Endothelial cell of umbilical vein (primary cell): ENCODE measurements around the gene CRTAP. TPM values are rescaled to one million over a fixed set of nuclear protein-coding genes. Genes with fewer than 3 reads are reported as not detected.

Source experiments
- BruUV-seq: library from RNA; stranded (reverse); fragments of 400-500 nt; replicated peaks from 2 replicates; lab custom pipeline; 2021; lab: Mats Ljungman, UMichigan
- CTCF ChIA-PET: fragments of 300-600, 350-600 bp; sonication (Branson Sonifier 250); formaldehyde crosslinking; loops from one replicate; lab custom pipeline; 2021; ENCODE audit warnings: antibody characterized with exemption, inconsistent platforms; lab: Charles Lee
- POLR2A ChIA-PET: fragments of 300-600, 350-600 bp; sonication (Branson Sonifier 250); formaldehyde crosslinking; loops from one replicate; lab custom pipeline; 2021; ENCODE audit warnings: antibody characterized with exemption, inconsistent platforms; lab: Charles Lee
- DNase-seq: peaks from one replicate; pipeline ENCODE4 v3.0.0-alpha.2; 2011; ENCODE audit warnings: low read depth, low spot score
- FAIRE-seq: peaks from 2 replicates; lab custom pipeline; 2011; peaks lifted over from hg19 to GRCh38; lab: Jason Lieb, UNC
- H2AFZ ChIP-seq: 2 replicates; pipeline ENCODE4 v1.6.0; 2012; ENCODE audit warnings: low read depth, low read length, control low read depth, inconsistent platforms
- H3K27ac ChIP-seq: 2 replicates; pipeline ENCODE4 v1.5.1; 2011; ENCODE audit warnings: low read depth, mild to moderate bottlenecking, control low read depth, low read length, moderate library complexity; ENCODE audit not compliant: insufficient read depth
- H3K27me3 ChIP-seq, 2 experiments: 2 replicates each; pipeline versions ENCODE4 v1.6.0 to v1.6.1; 2011; ENCODE audit warnings: low read length in 2 of 2, mixed read lengths in 1 of 2; ENCODE audit not compliant: control insufficient read depth in 2 of 2, insufficient read depth in 2 of 2
- H3K36me3 ChIP-seq, 2 experiments: 2 replicates in 1 of 2; 3 replicates in 1 of 2; pipeline ENCODE4 v1.5.1; 2011; ENCODE audit warnings: low read length in 2 of 2, mild to moderate bottlenecking in 1 of 2, moderate library complexity in 1 of 2; ENCODE audit not compliant: control insufficient read depth in 2 of 2, insufficient read depth in 2 of 2; ENCODE audit errors: extremely low read depth in 1 of 2
- H3K4me1 ChIP-seq: 3 replicates; pipeline ENCODE4 v1.5.1; 2011; ENCODE audit warnings: mild to moderate bottlenecking, low read length; ENCODE audit not compliant: control insufficient read depth, insufficient read depth; ENCODE audit errors: extremely low read depth
- H3K4me2 ChIP-seq: 2 replicates; pipeline ENCODE4 v1.6.1; 2011; ENCODE audit warnings: low read length, control low read depth, mixed read lengths; ENCODE audit not compliant: insufficient read depth
- H3K4me3 ChIP-seq, 3 experiments: fragments of 200-600 bp in 1 of 3; sonication (generic), shearing (Covaris generic) in 1 of 3; replicated peaks in 1 of 3; 2 replicates each; pipeline ENCODE4 v1.5.1; 2011 to 2016; ENCODE audit warnings: control low read depth in 3 of 3, low read length in 3 of 3, mild to moderate bottlenecking in 2 of 3, inconsistent platforms in 1 of 3, low read depth in 1 of 3, moderate library complexity in 1 of 3; ENCODE audit not compliant: insufficient read depth in 1 of 3
- H3K79me2 ChIP-seq: 2 replicates; pipeline ENCODE4 v1.6.0; 2012; ENCODE audit warnings: low read length, inconsistent platforms; ENCODE audit not compliant: control insufficient read depth, insufficient read depth
- H3K9ac ChIP-seq: replicated peaks from 2 replicates; pipeline ENCODE3; 2011; ENCODE audit warnings: low read length, control low read depth; ENCODE audit not compliant: insufficient read depth; ENCODE audit errors: extremely low read depth
- H3K9me1 ChIP-seq: replicated peaks from 3 replicates; pipeline ENCODE4 v1.6.0; 2011; ENCODE audit warnings: mild to moderate bottlenecking, low read length; ENCODE audit not compliant: control insufficient read depth, insufficient read depth; ENCODE audit errors: extremely low read depth
- H3K9me3 ChIP-seq: replicated peaks from 2 replicates; pipeline ENCODE4 v1.5.1; 2012; ENCODE audit warnings: low read length, inconsistent platforms; ENCODE audit not compliant: control insufficient read depth, insufficient read depth
- H4K20me1 ChIP-seq: replicated peaks from 2 replicates; pipeline ENCODE3; 2011; ENCODE audit warnings: mild to moderate bottlenecking, low read length; ENCODE audit not compliant: control insufficient read depth, insufficient read depth; ENCODE audit errors: extremely low read depth
- CTCF ChIP-seq, 2 donors: IDR thresholded peaks; 1 replicate in 1 of 2; 2 replicates in 1 of 2; pipeline ENCODE4 v1.5.1; 2011; ENCODE audit warnings: low read length in 2 of 2, mild to moderate bottlenecking in 2 of 2, moderate library complexity in 2 of 2, control low read depth in 1 of 2, inconsistent platforms in 1 of 2, low read depth in 1 of 2; ENCODE audit not compliant: insufficient read depth in 1 of 2; ENCODE audit errors: extremely low read depth in 1 of 2
- EZH2 ChIP-seq: IDR thresholded peaks from 2 replicates; pipeline ENCODE4 v1.6.1; 2012; ENCODE audit warnings: borderline replicate concordance, low read depth, mild to moderate bottlenecking, moderate library complexity, low read length, inconsistent platforms; ENCODE audit not compliant: severe bottlenecking
- FOS ChIP-seq: IDR thresholded peaks from 2 replicates; pipeline ENCODE4 v1.6.1; 2011; ENCODE audit warnings: mild to moderate bottlenecking, low read length, moderate library complexity, borderline replicate concordance; ENCODE audit not compliant: insufficient read depth
- GATA2 ChIP-seq: IDR thresholded peaks from 2 replicates; pipeline ENCODE4 v1.7.0; 2011; ENCODE audit warnings: low read depth, mild to moderate bottlenecking, moderate library complexity, mixed read lengths, low read length; ENCODE audit not compliant: insufficient read length, insufficient read depth
- JUN ChIP-seq: IDR thresholded peaks from 2 replicates; pipeline ENCODE4 v1.6.1; 2011; ENCODE audit warnings: borderline replicate concordance, low read depth; ENCODE audit not compliant: insufficient read length, insufficient read depth
- MAX ChIP-seq: IDR thresholded peaks from 2 replicates; pipeline ENCODE4 v1.6.1; 2011; ENCODE audit not compliant: insufficient read depth, insufficient read length
- MYC ChIP-seq: IDR thresholded peaks from one replicate; pipeline ENCODE4 v1.6.1; 2011; ENCODE audit warnings: mild to moderate bottlenecking, low read depth, low read length
- POLR2A ChIP-seq: IDR thresholded peaks from 2 replicates; pipeline ENCODE4 v1.6.1; 2012; ENCODE audit warnings: low read depth, mild to moderate bottlenecking, control low read depth, low read length
- POLR2AphosphoS5 ChIP-seq: IDR thresholded peaks from 2 replicates; pipeline ENCODE4 v1.6.1; 2012; ENCODE audit warnings: low read depth, mild to moderate bottlenecking, control low read depth, low read length, moderate library complexity; ENCODE audit not compliant: insufficient read depth
- dilution Hi-C: fragments of 300-500 bp; cut with MboI; formaldehyde crosslinking; loops from one replicate; pipeline ENCODE4 v1.15.0; 2019; ENCODE audit warnings: low sequenced_read_pairs; ENCODE audit not compliant: extremely low pct_ligation_motif_present
- intact Hi-C: fragments of 100-400 bp; cut with micrococcal nuclease; formaldehyde crosslinking; loops from one replicate; pipeline ENCODE4 v1.10.0; 2022
- polyA plus RNA-seq, 4 experiments: library from polyadenylated mRNA; depleted of rRNA in 3 of 4; stranded (reverse) in 3 of 4; unstranded in 1 of 4; fragments of >200 nt; gene quantifications; 2 replicates each; pipeline versions ENCODE4 v1.2.1 to v1.2.3, GENCODE V29; 2011 to 2012; ENCODE audit warnings: missing spikeins in 1 of 4
- total RNA-seq: library from RNA; stranded (reverse); gene quantifications from 2 replicates; pipeline ENCODE4 v1.2.3, GENCODE V29; 2021

The CRTAP gene
- total and polyA plus RNA-seq, 2 donors (not counting 3 experiments of a cell fraction or from before 2014, with no cell fraction given): 204 to 213 TPM

GRCh38 chr3:33119891-33120290, 6.1 kb downstream of the CRTAP start:
- no peaks in the 10 kb centered on the region for H3K9me3 ChIP-seq
- FAIRE-seq (no peak), DNase-seq (no peak)
- TF ChIP-seq POLR2AphosphoS5: no peak
- TF ChIP-seq FOS: no peak
- no peak for TF ChIP-seq MAX
- TF ChIP-seq POLR2A: no peak
- TF ChIP-seq GATA2: no peak
- no peak for TF ChIP-seq MYC
- TF ChIP-seq EZH2: no peak
- TF ChIP-seq CTCF (IDR thresholded peaks at IDR 0.05; ENCODE audit: extremely low read depth in 1 of 2, insufficient read depth in 1 of 2, low read depth in 1 of 2, low read length in 2 of 2): no peak
- no peak for TF ChIP-seq JUN
- intact Hi-C loops: loop anchor here (5.0 kb wide), 1 partner anchor 197 kb away; no protein-coding TSS in a partner anchor
- H3K9me1 ChIP-seq: no peaks in the 10 kb centered on the region
- CTCF ChIA-PET: interaction anchor here (1.4 kb wide), 1 partner anchor 12 kb away, joined by 5 read pairs; no protein-coding TSS in a partner anchor
- peaks cover 7 to 18% of the 10 kb centered on the region in 2 experiments for H3K36me3 ChIP-seq
- H2AFZ ChIP-seq: no peak overlapping the region
- no peaks in the 10 kb centered on the region for H3K27me3 ChIP-seq
- H4K20me1 ChIP-seq: no peaks in the 10 kb centered on the region
- POLR2A ChIA-PET: no interaction called here
- H3K4me2 ChIP-seq: no peak overlapping the region
- dilution Hi-C loops: no loop called here
- no TSS peak for BruUV-seq
- no peak overlapping the region for H3K4me3 ChIP-seq
- H3K79me2 ChIP-seq: peaks cover 32% of the 10 kb centered on the region
- no peak overlapping the region for H3K27ac ChIP-seq
- peaks cover 12% of the 10 kb centered on the region for H3K4me1 ChIP-seq
- H3K9ac ChIP-seq: no peak overlapping the region
